Myometrial cell (primary cell): ENCODE data around the gene CD36. TPM values are rescaled to one million over a fixed set of nuclear protein-coding genes. Genes with fewer than 3 reads are reported as not detected.

Experiments used
- total RNA-seq: library from RNA; depleted of rRNA; stranded (reverse); fragments of >200 nt; gene quantifications from 2 replicates; pipeline ENCODE4 v1.2.3, GENCODE V29; 2015

CD36 gene
- 0.71 TPM in 1 of 2 replicates, not detected in the other for total RNA-seq

DNA sequence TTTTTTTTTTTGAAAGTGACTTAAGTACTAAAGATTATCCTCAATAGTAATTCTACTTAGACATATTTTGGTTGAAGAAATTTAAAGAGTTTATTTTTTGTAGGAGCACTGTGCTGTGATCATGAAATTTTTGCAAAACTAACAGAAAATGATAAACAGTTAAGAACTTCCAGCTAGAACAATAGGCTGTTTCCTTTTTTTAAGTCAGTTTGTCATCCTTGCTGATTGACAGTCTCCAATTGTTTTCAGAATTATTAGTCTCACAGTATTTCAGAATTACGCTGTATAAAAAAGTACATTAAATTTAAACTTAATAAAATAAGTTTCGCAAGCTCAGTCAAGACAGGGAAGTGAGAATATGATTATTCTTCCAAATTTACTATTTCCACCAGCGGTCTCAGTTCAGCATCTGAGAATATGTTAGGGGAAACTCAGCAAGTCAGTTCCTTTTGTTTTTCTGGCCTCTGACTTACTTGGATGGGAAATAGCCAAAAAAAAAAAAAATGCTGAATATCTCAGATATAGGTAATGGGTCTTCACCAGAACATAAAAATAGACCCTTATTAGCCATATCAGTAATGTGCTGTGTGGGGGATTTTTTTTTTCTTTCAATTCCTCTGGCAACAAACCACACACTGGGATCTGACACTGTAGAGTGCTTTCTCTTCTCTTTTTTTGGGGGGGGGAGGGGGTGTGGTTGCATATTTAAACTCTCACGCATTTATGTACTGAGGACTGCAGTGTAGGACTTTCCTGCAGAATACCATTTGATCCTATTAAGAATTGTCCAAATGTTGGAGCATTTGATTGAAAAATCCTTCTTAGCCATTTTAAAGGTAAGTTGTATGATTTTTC is at the start of gene CD36:
CD36 (plus strand) TSS at position 732 of the 855 bp plus-strand sequence. CDS start 8,099 bp downstream, outside the sequence.

Other genes with a start within 250 kb of the CD36 start
- gene GNAT3, start 126.6 kb upstream of the CD36 start, total RNA-seq, result not detected in 2 replicates